A673 (cell line): ENCODE results near the gene RBM42. TPM values are rescaled to one million over a fixed set of nuclear protein-coding genes. Genes with fewer than 3 reads are reported as not detected.

Experiments used
- BruUV-seq: library from RNA; stranded (reverse); fragments of 400-500 nt; replicated peaks from 2 replicates; lab custom pipeline; 2021; lab: Mats Ljungman, UMichigan
- CTCF ChIA-PET: fragments of 300-600 bp; sonication (Branson Sonifier 250); formaldehyde crosslinking; loops from one replicate; lab custom pipeline; 2022; ENCODE audit warnings: antibody characterized with exemption; lab: Charles Lee
- POLR2A ChIA-PET: fragments of 300-600 bp; sonication (Branson Sonifier 250); formaldehyde crosslinking; loops from one replicate; lab custom pipeline; 2022; ENCODE audit warnings: antibody characterized with exemption; ENCODE audit not compliant: low non-redundant PET; lab: Charles Lee
- DNase-seq: peaks from one replicate; pipeline ENCODE4 v3.0.0-alpha.2; 2015; ENCODE audit warnings: low spot score
- H3K27ac ChIP-seq: fragments of 200-600 bp; sonication (generic); 2 replicates; pipeline ENCODE4 v1.5.1; 2016; ENCODE audit warnings: mixed run types, low read depth, mild to moderate bottlenecking, mixed read lengths, antibody characterized with exemption, low read length; ENCODE audit not compliant: poor library complexity, severe bottlenecking
- H3K27me3 ChIP-seq: fragments of 200-600 bp; sonication (generic); replicated peaks from 2 replicates; pipeline ENCODE4 v1.6.1; 2017; ENCODE audit warnings: mixed run types, low read depth, mild to moderate bottlenecking, mixed read lengths, antibody characterized with exemption, low read length; ENCODE audit not compliant: insufficient read depth, poor library complexity
- H3K36me3 ChIP-seq: fragments of 200-600 bp; sonication (generic); 2 replicates; pipeline ENCODE4 v1.6.1; 2016; ENCODE audit warnings: mixed run types, mild to moderate bottlenecking, mixed read lengths, antibody characterized with exemption, low read length; ENCODE audit not compliant: insufficient read depth, poor library complexity, severe bottlenecking
- H3K4me1 ChIP-seq: fragments of 200-600 bp; sonication (generic); 2 replicates; pipeline ENCODE4 v1.6.1; 2017; ENCODE audit warnings: mixed run types, mild to moderate bottlenecking, mixed read lengths, antibody characterized with exemption, low read length; ENCODE audit not compliant: insufficient read depth, poor library complexity, severe bottlenecking
- H3K4me3 ChIP-seq: fragments of 200-600 bp; sonication (generic); 2 replicates; pipeline ENCODE4 v1.5.1; 2016; ENCODE audit warnings: low read depth, mixed run types, mild to moderate bottlenecking, mixed read lengths, low read length; ENCODE audit not compliant: poor library complexity, severe bottlenecking
- H3K9me3 ChIP-seq: fragments of 200-600 bp; sonication (generic); 2 replicates; pipeline ENCODE4 v1.6.1; 2016; ENCODE audit warnings: mixed run types, low read depth, mild to moderate bottlenecking, mixed read lengths, antibody characterized with exemption, low read length; ENCODE audit not compliant: poor library complexity, severe bottlenecking
- CTCF ChIP-seq: fragments of 300-800, 200-600 bp; sonication (generic); conservative IDR thresholded peaks from 2 replicates; pipeline ENCODE4 v1.5.1; 2017; ENCODE audit warnings: low read depth, mild to moderate bottlenecking, antibody characterized with exemption, low read length, moderate library complexity, mixed read lengths
- EZH2 ChIP-seq: fragments of 200-600 bp; sonication (generic); IDR thresholded peaks from 2 replicates; pipeline ENCODE4 v1.6.1; 2017; ENCODE audit warnings: borderline replicate concordance, low read depth, mild to moderate bottlenecking, mixed read lengths, antibody characterized with exemption, low read length; ENCODE audit not compliant: poor library complexity, severe bottlenecking
- intact Hi-C: fragments of 100-400 bp; cut with micrococcal nuclease; formaldehyde crosslinking; loops from one replicate; pipeline ENCODE4 v1.10.0; 2022; ENCODE audit not compliant: unreplicated experiment
- total RNA-seq: library from RNA; stranded (reverse); gene quantifications from 2 replicates; pipeline ENCODE4 v1.2.3, GENCODE V29; 2021

Gene RBM42
- total RNA-seq, 1 experiment from 2014 or later = 106 TPM

- peaks cover 8% of the 10 kb centered on the region for H3K9me3 ChIP-seq
- no peak overlapping the region for H3K4me3 ChIP-seq
- H3K4me1 ChIP-seq = no peaks in the 10 kb centered on the region
- H3K27ac ChIP-seq = no peak overlapping the region
- DNase-seq = no peak
- intact Hi-C loops = no loop called here
- no peak for TF ChIP-seq CTCF
- TF ChIP-seq EZH2 = no peak
- ChIA-PET POLR2A (no interaction called here), CTCF (no interaction called here)
- H3K27me3 ChIP-seq = no peaks in the 10 kb centered on the region
- no TSS peak for BruUV-seq
- no peaks in the 10 kb centered on the region for H3K36me3 ChIP-seq
These were observed 21.2 kb upstream of the RBM42 start for GRCh38 chr19:35607661-35608060.

GRCh38 chr19:35608251-35608650 lies 20.6 kb upstream of the RBM42 start:
- DNase-seq = no peak
- H3K4me3 ChIP-seq = no peak overlapping the region
- intact Hi-C loops = no loop called here
- H3K27ac ChIP-seq = no peak overlapping the region
- BruUV-seq = no TSS peak
- POLR2A ChIA-PET = no interaction called here
- H3K9me3 ChIP-seq = peaks cover 8% of the 10 kb centered on the region
- H3K36me3 ChIP-seq = no peaks in the 10 kb centered on the region
- no peaks in the 10 kb centered on the region for H3K27me3 ChIP-seq
- CTCF ChIA-PET = no interaction called here
- TF ChIP-seq CTCF (no peak), EZH2 (no peak)
- peaks cover 2% of the 10 kb centered on the region for H3K4me1 ChIP-seq

GRCh38 chr19:35609851-35610353 lies 18.9 kb upstream of the RBM42 start:
- H3K4me1 ChIP-seq = peaks cover 6% of the 10 kb centered on the region
- no peak overlapping the region for H3K27ac ChIP-seq
- no peaks in the 10 kb centered on the region for H3K36me3 ChIP-seq
- no peak overlapping the region for H3K4me3 ChIP-seq
- DNase-seq = no peak
- intact Hi-C loops = no loop called here
- no peak for TF ChIP-seq EZH2
- TF ChIP-seq CTCF = no peak
- BruUV-seq = no TSS peak
- CTCF ChIA-PET = no interaction called here
- peaks cover 8% of the 10 kb centered on the region for H3K9me3 ChIP-seq
- no peaks in the 10 kb centered on the region for H3K27me3 ChIP-seq
- POLR2A ChIA-PET = no interaction called here
